ENCODE results near the gene GNS.

- TF ChIP-seq SMC3 (IDR thresholded peaks at IDR 0.05) (no peak), POLR2A (IDR thresholded peaks at IDR 0.05; ENCODE audit: low read length) (no peak), BHLHE40 (IDR thresholded peaks at IDR 0.05; ENCODE audit: low read depth, low read length) (no peak), PHF8 (IDR thresholded peaks at IDR 0.05; ENCODE audit: borderline replicate concordance, low read depth) (no peak), USF2 (IDR thresholded peaks at IDR 0.05) (no peak), CBX2 (IDR thresholded peaks at IDR 0.05; ENCODE audit: borderline replicate concordance, low read depth) (no peak), ESRRA (IDR thresholded peaks at IDR 0.05; ENCODE audit: borderline replicate concordance, low read length) (no peak), RAD21 (conservative IDR thresholded peaks at IDR 0.05 in 1 of 2, IDR thresholded peaks at IDR 0.05 in 1 of 2) (no peak), MAX (IDR thresholded peaks at IDR 0.05) (no peak), MYC (IDR thresholded peaks at IDR 0.05; ENCODE audit: borderline replicate concordance, low read length) (no peak), E2F6 (IDR thresholded peaks at IDR 0.05; ENCODE audit: borderline replicate concordance, low read depth) (no peak), CHD2 (IDR thresholded peaks at IDR 0.05; ENCODE audit: low read length, partially characterized antibody) (no peak)
- TF ChIP-seq, protein P1, sequence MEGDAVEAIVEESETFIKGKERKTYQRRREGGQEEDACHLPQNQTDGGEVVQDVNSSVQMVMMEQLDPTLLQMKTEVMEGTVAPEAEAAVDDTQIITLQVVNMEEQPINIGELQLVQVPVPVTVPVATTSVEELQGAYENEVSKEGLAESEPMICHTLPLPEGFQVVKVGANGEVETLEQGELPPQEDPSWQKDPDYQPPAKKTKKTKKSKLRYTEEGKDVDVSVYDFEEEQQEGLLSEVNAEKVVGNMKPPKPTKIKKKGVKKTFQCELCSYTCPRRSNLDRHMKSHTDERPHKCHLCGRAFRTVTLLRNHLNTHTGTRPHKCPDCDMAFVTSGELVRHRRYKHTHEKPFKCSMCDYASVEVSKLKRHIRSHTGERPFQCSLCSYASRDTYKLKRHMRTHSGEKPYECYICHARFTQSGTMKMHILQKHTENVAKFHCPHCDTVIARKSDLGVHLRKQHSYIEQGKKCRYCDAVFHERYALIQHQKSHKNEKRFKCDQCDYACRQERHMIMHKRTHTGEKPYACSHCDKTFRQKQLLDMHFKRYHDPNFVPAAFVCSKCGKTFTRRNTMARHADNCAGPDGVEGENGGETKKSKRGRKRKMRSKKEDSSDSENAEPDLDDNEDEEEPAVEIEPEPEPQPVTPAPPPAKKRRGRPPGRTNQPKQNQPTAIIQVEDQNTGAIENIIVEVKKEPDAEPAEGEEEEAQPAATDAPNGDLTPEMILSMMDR (IDR thresholded peaks at IDR 0.05): no peak
Measured at GRCh38 chr12:64731683-64732082, 27.5 kb downstream of the GNS start.

All from A549 (cell line).